GM23248 (cell line): Measurements from ENCODE around the gene MAGI3. TPM values are rescaled to one million over a fixed set of nuclear protein-coding genes. Genes with fewer than 3 reads are reported as not detected.
A peak's percentile ranks its signal among the peaks of the same experiment; 100 is the strongest.

Experiments used
- DNase-seq: peaks from one replicate; pipeline ENCODE4 v3.0.0-alpha.2; 2015
- H2AFZ ChIP-seq: fragments of 200-600 bp; sonication (generic); 2 replicates; pipeline ENCODE4 v1.6.1; 2016; ENCODE audit warnings: antibody characterized with exemption
- H3F3A ChIP-seq: fragments of 200-600 bp; sonication (generic); 2 replicates; pipeline ENCODE4 v1.6.1; 2016; ENCODE audit warnings: mild to moderate bottlenecking, antibody characterized with exemption, mixed run types; ENCODE audit not compliant: insufficient read depth
- H3K27ac ChIP-seq: fragments of 200-600 bp; sonication (generic); 2 replicates; pipeline ENCODE4 v1.5.1; 2016; ENCODE audit warnings: mild to moderate bottlenecking
- H3K27me3 ChIP-seq: fragments of 200-600 bp; sonication (generic); replicated peaks from 2 replicates; pipeline ENCODE4 v1.6.1; 2016; ENCODE audit warnings: mild to moderate bottlenecking; ENCODE audit not compliant: insufficient read depth
- H3K36me3 ChIP-seq: fragments of 200-600 bp; sonication (generic); 2 replicates; pipeline ENCODE4 v1.6.1; 2016; ENCODE audit warnings: low read depth, mild to moderate bottlenecking
- H3K4me1 ChIP-seq: fragments of 200-600 bp; sonication (generic); 2 replicates; pipeline ENCODE4 v1.6.1; 2016; ENCODE audit warnings: mild to moderate bottlenecking; ENCODE audit not compliant: insufficient read depth
- H3K4me2 ChIP-seq: fragments of 200-600 bp; sonication (generic); one replicate; pipeline ENCODE4 v1.6.1; 2016; ENCODE audit warnings: mild to moderate bottlenecking; ENCODE audit not compliant: unreplicated experiment
- H3K4me3 ChIP-seq: fragments of 200-600 bp; sonication (generic); 2 replicates; pipeline ENCODE4 v1.5.1; 2016; ENCODE audit warnings: mild to moderate bottlenecking
- H3K79me2 ChIP-seq: fragments of 200-600 bp; sonication (generic); 2 replicates; pipeline ENCODE4 v1.6.1; 2016; ENCODE audit warnings: mild to moderate bottlenecking; ENCODE audit not compliant: insufficient read depth
- H3K9ac ChIP-seq: fragments of 200-600 bp; sonication (generic); 2 replicates; pipeline ENCODE4 v1.6.1; 2016; ENCODE audit warnings: mild to moderate bottlenecking
- H3K9me2 ChIP-seq: fragments of 200-600 bp; sonication (generic); 2 replicates; pipeline ENCODE4 v1.6.1; 2016; ENCODE audit warnings: mixed run types, mild to moderate bottlenecking, moderate library complexity; ENCODE audit not compliant: insufficient read depth
- H3K9me3 ChIP-seq: fragments of 200-600 bp; sonication (generic); one replicate; pipeline ENCODE4 v1.6.1; 2017; ENCODE audit warnings: low read depth
- H4K20me1 ChIP-seq: fragments of 200-600 bp; sonication (generic); 2 replicates; pipeline ENCODE4 v1.6.0; 2016; ENCODE audit not compliant: insufficient read depth
- EZH2 ChIP-seq: fragments of 200-600 bp; sonication (generic); IDR thresholded peaks from 2 replicates; pipeline ENCODE4 v1.6.1; 2018; ENCODE audit warnings: antibody characterized with exemption, mild to moderate bottlenecking; ENCODE audit not compliant: insufficient read depth, poor library complexity, severe bottlenecking
- EZH2phosphoT487 ChIP-seq: fragments of 200-600 bp; sonication (generic); IDR thresholded peaks from 2 replicates; pipeline ENCODE4 v1.6.1; 2018; ENCODE audit warnings: antibody characterized with exemption, moderate library complexity, mild to moderate bottlenecking, low read depth; ENCODE audit not compliant: insufficient read depth
- WGBS, 2 experiments: methylation state at CpG; one replicate each; pipeline ENCODE4 v1.1.6; 2015 to 2017; ENCODE audit warnings: low lambda C conversion rate in 2 of 2, low coverage in 1 of 2; ENCODE audit errors: missing lambda C conversion rate in 2 of 2; 5-methylcytosine and 5-hydroxymethylcytosine counted together
- in situ Hi-C: fragments of 300-500 bp; cut with MboI; formaldehyde crosslinking; loops from 2 replicates; pipeline ENCODE4 v1.15.0; 2020
- polyA plus RNA-seq: library from polyadenylated mRNA; unstranded; fragments of >200 nt; fragmentation: Nextera tagmentation; extraction: Ambion mirVana; gene quantifications from 2 replicates; pipeline ENCODE4 v1.2.1, GENCODE V29; 2016
- total RNA-seq: library from RNA; depleted of rRNA; stranded (reverse); fragments of >200 nt; shearing (Covaris generic); gene quantifications from 2 replicates; pipeline ENCODE4 v1.2.3, GENCODE V29; 2014

MAGI3 gene
- total and polyA plus RNA-seq, 2 experiments from 2014 or later, result 1.9 to 7.2 TPM

DNA sequence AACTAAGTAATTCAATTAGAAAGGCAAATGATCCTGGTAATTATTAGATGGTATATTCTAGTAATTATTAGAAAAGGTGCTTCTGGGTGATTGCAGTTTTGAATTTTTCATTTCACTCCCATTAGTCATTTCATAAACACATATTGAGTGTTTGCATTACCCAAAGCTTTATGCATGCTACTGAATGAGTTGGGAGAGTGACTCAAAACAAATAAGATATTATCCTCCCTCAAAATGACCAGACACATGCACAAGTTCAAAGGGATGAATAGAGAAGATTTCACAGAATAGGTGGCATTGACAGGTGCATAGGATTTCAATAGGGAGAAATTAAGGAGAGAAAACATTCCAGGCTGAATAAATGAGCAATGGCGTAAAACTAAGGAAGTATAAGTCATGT is 284.3 kb downstream of the MAGI3 start:
- in situ Hi-C loops, result no loop called here
- Histone ChIP-seq H3K27ac (no peak overlapping the region), H3F3A (peaks cover 17% of the 10 kb centered on the region), H3K9me3 (no peaks in the 10 kb centered on the region), H3K9ac (no peak overlapping the region), H3K36me3 (no peaks in the 10 kb centered on the region), H3K4me3 (no peak overlapping the region), H2AFZ (no peak overlapping the region), H3K4me1 (peaks cover 5% of the 10 kb centered on the region; the same call in 1 of the 2 replicates), H3K27me3 (no peaks in the 10 kb centered on the region), H3K9me2 (no peaks in the 10 kb centered on the region), H4K20me1 (no peaks in the 10 kb centered on the region), H3K79me2 (no peaks in the 10 kb centered on the region), H3K4me2 (no peak overlapping the region)
- 90 to 100% methylated on average over 1 of the region's 1 CpG for WGBS, 2 experiments
- DNase-seq, result peak; percentile 10
- no peak for TF ChIP-seq EZH2phosphoT487
- no peak for TF ChIP-seq EZH2

DNA sequence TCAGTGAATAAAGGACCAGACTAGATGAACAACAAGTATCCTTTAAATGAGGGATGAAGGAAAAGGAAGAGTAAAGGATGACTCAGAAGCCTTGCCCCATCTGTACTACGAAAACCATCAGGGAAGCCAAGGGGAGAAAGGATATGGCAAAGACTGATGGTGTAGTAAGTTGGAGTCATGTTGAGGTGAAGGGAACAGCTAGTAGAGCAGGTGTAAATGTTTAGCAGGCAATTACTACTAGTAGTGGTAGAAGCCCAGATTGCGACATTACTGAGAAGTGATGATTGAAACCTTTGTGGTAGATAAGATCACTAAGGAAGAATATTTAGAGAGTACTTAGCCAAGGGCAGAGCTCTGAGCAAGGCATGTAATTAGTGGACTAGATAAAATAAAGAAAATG is 285.0 kb downstream of the MAGI3 start:
- DNase-seq, result peak; percentile 12
- Histone ChIP-seq H3K9ac (no peak overlapping the region), H3K4me2 (no peak overlapping the region), H3K4me3 (no peak overlapping the region), H3K27ac (no peak overlapping the region), H3F3A (peaks cover 17% of the 10 kb centered on the region), H3K9me3 (no peaks in the 10 kb centered on the region), H3K27me3 (no peaks in the 10 kb centered on the region), H3K79me2 (no peaks in the 10 kb centered on the region), H2AFZ (no peak overlapping the region), H4K20me1 (no peaks in the 10 kb centered on the region), H3K36me3 (no peaks in the 10 kb centered on the region), H3K9me2 (no peaks in the 10 kb centered on the region), H3K4me1 (peaks cover 5% of the 10 kb centered on the region; the same call in 1 of the 2 replicates)
- in situ Hi-C loops, result no loop called here
- 75 to 78% methylated on average over 2 of the region's 2 CpGs for WGBS, 2 experiments
- TF ChIP-seq EZH2, result no peak

DNA sequence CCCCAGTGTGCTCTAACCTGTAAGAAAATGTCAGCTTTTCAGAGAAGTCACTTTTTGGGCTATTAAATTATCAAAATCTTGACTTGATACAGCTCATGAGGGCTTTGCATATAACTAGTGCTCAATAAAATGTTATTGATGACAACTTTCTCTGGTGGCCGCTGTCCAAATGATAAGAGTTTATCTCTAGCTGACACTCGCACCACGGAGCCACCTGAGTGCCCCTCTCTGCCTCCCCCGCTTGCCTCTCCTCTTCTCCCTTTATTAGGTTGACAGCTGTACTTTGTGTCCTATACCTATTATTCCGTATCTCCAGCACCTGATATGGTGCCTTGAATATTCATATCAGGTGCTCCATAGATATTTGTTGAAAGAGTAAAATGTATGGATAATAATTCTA is 286.2 kb downstream of the MAGI3 start:
- 96 to 99% methylated on average over 5 of the region's 5 CpGs for WGBS, 2 experiments
- no peaks in the 10 kb centered on the region for H4K20me1 ChIP-seq
- H3K27me3 ChIP-seq, result no peaks in the 10 kb centered on the region
- peaks cover 17% of the 10 kb centered on the region for H3F3A ChIP-seq
- no peak overlapping the region for H3K4me3 ChIP-seq
- H3K36me3 ChIP-seq, result no peaks in the 10 kb centered on the region
- H3K79me2 ChIP-seq, result no peaks in the 10 kb centered on the region
- H3K4me1 ChIP-seq, result peaks cover 5% of the 10 kb centered on the region; the same call in 1 of the 2 replicates
- no peak overlapping the region for H2AFZ ChIP-seq
- H3K9me3 ChIP-seq, result no peaks in the 10 kb centered on the region
- no peak overlapping the region for H3K27ac ChIP-seq
- DNase-seq, result no peak
- TF ChIP-seq EZH2phosphoT487, result no peak
- TF ChIP-seq EZH2, result no peak
- no peaks in the 10 kb centered on the region for H3K9me2 ChIP-seq
- in situ Hi-C loops, result no loop called here
- no peak overlapping the region for H3K4me2 ChIP-seq
- H3K9ac ChIP-seq, result no peak overlapping the region

GRCh38 chr1:113677250-113678158 is 287.2 kb downstream of the MAGI3 start:
- DNase-seq, result peak; percentile 67
- H3K4me2 ChIP-seq, result no peak overlapping the region
- in situ Hi-C loops, result no loop called here

More at GRCh38 chr1:113677250-113678158, 287.2 kb downstream of the MAGI3 start:
- Histone ChIP-seq H3K4me3 (no peak overlapping the region), H3K9ac (no peak overlapping the region), H3K4me1 (peaks cover 5% of the 10 kb centered on the region; the same call in 1 of the 2 replicates), H3K36me3 (no peaks in the 10 kb centered on the region), H3K9me3 (no peaks in the 10 kb centered on the region), H3K79me2 (no peaks in the 10 kb centered on the region), H3K27ac (no peak overlapping the region), H3F3A (peaks cover 17% of the 10 kb centered on the region), H3K9me2 (no peaks in the 10 kb centered on the region), H4K20me1 (no peaks in the 10 kb centered on the region), H3K27me3 (no peaks in the 10 kb centered on the region), H2AFZ (no peak overlapping the region)
- WGBS, 2 experiments, result 48% methylated on average over 7 of the region's 7 CpGs
- TF ChIP-seq EZH2phosphoT487 (no peak), EZH2 (no peak)
